Natural killer cell (primary cell): ENCODE results near the gene MBD3L2B. TPM values are rescaled to one million over a fixed set of nuclear protein-coding genes. Genes with fewer than 3 reads are reported as not detected.

Source experiments
- ATAC-seq, 3 donors: fragments of 150-1000 bp in 2 of 3; fragments of 200-7000 bp in 1 of 3; cut with Tn5 transposase; 1 replicate in 1 of 3; 2 replicates in 2 of 3; pipeline ENCODE4 v1.10.0; 2021; ENCODE audit warnings: mild to moderate bottlenecking in 2 of 3, moderate library complexity in 2 of 3
- DNase-seq, 2 donors: peaks; one replicate each; pipeline versions ENCODE4 v3.0.0 to v3.0.0-alpha.2; 2013 to 2021; ENCODE audit warnings: mixed read lengths in 1 of 2
- H3K27ac ChIP-seq: one replicate; pipeline ENCODE4 v1.5.1; 2013; ENCODE audit warnings: mild to moderate bottlenecking, low read length
- H3K27me3 ChIP-seq: one replicate; pipeline ENCODE4 v1.6.1; 2013; ENCODE audit warnings: low read length; ENCODE audit not compliant: control insufficient read depth, insufficient read depth
- H3K36me3 ChIP-seq: one replicate; pipeline ENCODE4 v1.6.1; 2013; ENCODE audit warnings: low read length; ENCODE audit not compliant: control insufficient read depth, insufficient read depth
- H3K4me1 ChIP-seq: one replicate; pipeline ENCODE4 v1.6.1; 2013; ENCODE audit warnings: low read length; ENCODE audit not compliant: control insufficient read depth, insufficient read depth
- H3K4me3 ChIP-seq: one replicate; pipeline ENCODE4 v1.5.1; 2013; ENCODE audit warnings: low read length
- H3K9me3 ChIP-seq: one replicate; pipeline ENCODE4 v1.6.1; 2013; ENCODE audit warnings: low read length; ENCODE audit not compliant: control insufficient read depth, insufficient read depth
- H3K27ac Mint-ChIP-seq, 2 donors: one replicate each; pipeline ENCODE4 v1.8.0; 2022; ENCODE audit warnings: mild to moderate bottlenecking in 2 of 2, mixed read lengths in 2 of 2, moderate library complexity in 1 of 2
- H3K27me3 Mint-ChIP-seq, 2 donors: one replicate each; pipeline ENCODE4 v1.8.0; 2022; ENCODE audit warnings: low read depth in 2 of 2, mixed read lengths in 2 of 2
- H3K36me3 Mint-ChIP-seq: one replicate; pipeline ENCODE4 v1.8.0; 2022; ENCODE audit warnings: mixed read lengths
- H3K4me1 Mint-ChIP-seq, 2 donors: one replicate each; pipeline ENCODE4 v1.8.0; 2022; ENCODE audit warnings: mixed read lengths in 2 of 2
- H3K4me3 Mint-ChIP-seq: one replicate; pipeline ENCODE4 v1.8.0; 2022; ENCODE audit warnings: mild to moderate bottlenecking, moderate library complexity, mixed read lengths
- H3K9me3 Mint-ChIP-seq, 2 donors: one replicate each; pipeline ENCODE4 v1.8.0; 2022; ENCODE audit warnings: mixed read lengths in 2 of 2
- WGBS: methylation state at CpG from one replicate; pipeline ENCODE4 v1.1.7; 2013; ENCODE audit warnings: missing lambda C conversion rate; ENCODE audit not compliant: insufficient coverage; 5-methylcytosine and 5-hydroxymethylcytosine counted together
- intact Hi-C: fragments of 100-400 bp; cut with micrococcal nuclease; formaldehyde crosslinking; loops from one replicate; pipeline ENCODE4 v1.14.2; 2022
- total RNA-seq, 4 donors: library from RNA; stranded (reverse); fragments of 120-200 nt in 1 of 4; gene quantifications; one replicate each; pipeline versions ENCODE4 v1.2.3 to v1.2.4, GENCODE V29; 2013 to 2022
- TF ChIP-seq, protein P1 (sequence below): fragments of 200-600 bp; IDR thresholded peaks from one replicate; pipeline ENCODE4 v1.8.0; 2022; ENCODE audit warnings: antibody characterized with exemption

MBD3L2B gene
- total RNA-seq, 3 donors from 2014 or later (not counting 1 experiment from before 2014, with no cell fraction given) = not detected

DNA sequence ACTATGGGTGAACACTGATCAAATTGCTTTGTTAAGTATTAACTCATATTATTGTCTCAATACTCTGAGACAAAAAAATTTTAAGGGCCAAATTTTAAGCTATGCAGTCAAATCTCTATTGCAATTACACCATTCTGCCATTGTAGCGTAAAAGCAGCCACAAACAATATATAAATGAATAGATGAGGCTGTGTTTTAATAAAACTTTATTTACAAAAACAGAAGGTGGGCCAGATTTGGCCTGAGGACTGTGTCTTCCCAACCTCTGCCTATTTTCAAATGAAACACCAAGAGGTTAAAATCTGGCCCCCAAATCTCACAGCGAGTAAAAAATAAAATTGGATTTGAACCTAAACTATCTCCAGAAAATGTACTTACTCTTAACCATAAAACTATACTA is 51.7 kb downstream of the MBD3L2B start:
- DNase-seq = no peak
- Mint-ChIP-seq H3K27me3 (peaks cover 6% of the 10 kb centered on the region in 2 donors), H3K4me3 (no peak overlapping the region), H3K4me1 (no peaks in the 10 kb centered on the region), H3K27ac (no peak overlapping the region), H3K36me3 (no peaks in the 10 kb centered on the region), H3K9me3 (no peaks in the 10 kb centered on the region)
- 100% methylated on average over 1 of the region's 2 CpGs for WGBS
- Histone ChIP-seq H3K27me3 (no peaks in the 10 kb centered on the region), H3K9me3 (no peaks in the 10 kb centered on the region), H3K4me3 (no peak overlapping the region), H3K27ac (no peak overlapping the region), H3K4me1 (peaks cover 3% of the 10 kb centered on the region), H3K36me3 (no peaks in the 10 kb centered on the region)
- intact Hi-C loops = no loop called here
- TF ChIP-seq, protein P1, sequence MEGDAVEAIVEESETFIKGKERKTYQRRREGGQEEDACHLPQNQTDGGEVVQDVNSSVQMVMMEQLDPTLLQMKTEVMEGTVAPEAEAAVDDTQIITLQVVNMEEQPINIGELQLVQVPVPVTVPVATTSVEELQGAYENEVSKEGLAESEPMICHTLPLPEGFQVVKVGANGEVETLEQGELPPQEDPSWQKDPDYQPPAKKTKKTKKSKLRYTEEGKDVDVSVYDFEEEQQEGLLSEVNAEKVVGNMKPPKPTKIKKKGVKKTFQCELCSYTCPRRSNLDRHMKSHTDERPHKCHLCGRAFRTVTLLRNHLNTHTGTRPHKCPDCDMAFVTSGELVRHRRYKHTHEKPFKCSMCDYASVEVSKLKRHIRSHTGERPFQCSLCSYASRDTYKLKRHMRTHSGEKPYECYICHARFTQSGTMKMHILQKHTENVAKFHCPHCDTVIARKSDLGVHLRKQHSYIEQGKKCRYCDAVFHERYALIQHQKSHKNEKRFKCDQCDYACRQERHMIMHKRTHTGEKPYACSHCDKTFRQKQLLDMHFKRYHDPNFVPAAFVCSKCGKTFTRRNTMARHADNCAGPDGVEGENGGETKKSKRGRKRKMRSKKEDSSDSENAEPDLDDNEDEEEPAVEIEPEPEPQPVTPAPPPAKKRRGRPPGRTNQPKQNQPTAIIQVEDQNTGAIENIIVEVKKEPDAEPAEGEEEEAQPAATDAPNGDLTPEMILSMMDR = no peak
- ATAC-seq = no peak

Other genes starting within 250 kb of the MBD3L2B start
- 100 to 1,000 TPM; 141 to 167 (median 164) TPM for gene VAV1, start 248.7 kb downstream of the MBD3L2B start, total RNA-seq
- gene ADGRE1, start 133.9 kb downstream of the MBD3L2B start, total RNA-seq = 10 to 100 TPM in 2 of 3 donors, 1 to 10 TPM in 1; 2.6 to 13.7 (median 13.0) TPM
- not detected for gene MBD3L5, start 9.1 kb upstream of the MBD3L2B start, total RNA-seq
- gene MBD3L4, start 18.7 kb upstream of the MBD3L2B start, total RNA-seq = not detected
- not detected for gene MBD3L2, start 27.9 kb upstream of the MBD3L2B start, total RNA-seq
- not detected for gene MBD3L3, start 37.2 kb upstream of the MBD3L2B start, total RNA-seq
- gene ZNF557, start 48.3 kb upstream of the MBD3L2B start, total RNA-seq = 10 to 100 TPM; 10.7 to 14.5 (median 10.9) TPM